Tibial artery (tissue), 4 donors: ENCODE results near the gene IL23R.
"Not testable (repeated sequence)": the region's sequence is repeated elsewhere in the genome, so short reads cannot be mapped to it uniquely, and the experiment has no call there.

Experiments used
- DNase-seq, 2 donors: peaks; one replicate each; pipeline ENCODE4 v3.0.0-alpha.2; 2019
- H3K27ac ChIP-seq, 2 donors: fragments of 200-600 bp; sonication (generic) in 1 of 2; 1 replicate in 1 of 2; 2 replicates in 1 of 2; pipeline ENCODE4 v1.5.1; 2018 to 2019; ENCODE audit warnings: mild to moderate bottlenecking in 1 of 2
- H3K27me3 ChIP-seq, 2 donors: fragments of 200-600 bp; sonication (generic) in 1 of 2; one replicate each; pipeline versions ENCODE4 v1.5.1 to v1.6.0; 2016 to 2019
- H3K36me3 ChIP-seq, 3 donors: fragments of 200-600 bp; sonication (generic) in 2 of 3; one replicate each; pipeline ENCODE4 v1.5.1; 2016 to 2019; ENCODE audit warnings: mild to moderate bottlenecking in 2 of 3
- H3K4me1 ChIP-seq, 4 donors: fragments of 200-600 bp; sonication (generic) in 2 of 4; 1 replicate in 3 of 4; 2 replicates in 1 of 4; pipeline ENCODE4 v1.5.1; 2016 to 2019
- H3K4me3 ChIP-seq, 2 donors: fragments of 200-600 bp; sonication (generic) in 1 of 2; 1 replicate in 1 of 2; 2 replicates in 1 of 2; pipeline ENCODE4 v1.5.1; 2018 to 2019; ENCODE audit warnings: mild to moderate bottlenecking in 2 of 2
- H3K9me3 ChIP-seq, 3 donors: fragments of 200-600 bp; sonication (generic) in 1 of 3; one replicate each; pipeline ENCODE4 v1.5.1; 2016 to 2019
- CTCF ChIP-seq, 2 experiments: fragments of 200-600 bp in 1 of 2; fragments of 450-650 bp in 1 of 2; IDR thresholded peaks; one replicate each; pipeline ENCODE4 v1.5.1; 2017 to 2019; ENCODE audit warnings: antibody characterized with exemption in 2 of 2, mild to moderate bottlenecking in 1 of 2, moderate library complexity in 1 of 2
- intact Hi-C: fragments of 100-400 bp; cut with DNase I; formaldehyde crosslinking; loops from one replicate; pipeline ENCODE4 v1.15.0; 2023; ENCODE audit warnings: low total_unique reads

Gene IL23R

GRCh38 chr1:67143966-67144365 is 22.3 kb upstream of the IL23R start:
- Histone ChIP-seq H3K9me3 (no peaks in the 10 kb centered on the region), H3K4me3 (no peak overlapping the region), H3K4me1 (peaks cover 0 to 5% (median 2%) of the 10 kb centered on the region in 4 donors), H3K36me3 (no peaks in the 10 kb centered on the region), H3K27ac (no peak overlapping the region), H3K27me3 (no peaks in the 10 kb centered on the region)
- no peak for DNase-seq
- no peak for TF ChIP-seq CTCF (IDR thresholded peaks at IDR 0.05)
- intact Hi-C loops: loop anchor here (10.0 kb wide), 1 partner anchor 379 kb away; no protein-coding TSS in a partner anchor

GRCh38 chr1:67144696-67145095 is 21.6 kb upstream of the IL23R start:
- no peak for DNase-seq
- no peak for TF ChIP-seq CTCF (IDR thresholded peaks at IDR 0.05)
- intact Hi-C loops: loop anchor here (10.0 kb wide), 1 partner anchor 380 kb away; no protein-coding TSS in a partner anchor
- H3K27me3 ChIP-seq: no peaks in the 10 kb centered on the region
- no peaks in the 10 kb centered on the region for H3K36me3 ChIP-seq
- no peak overlapping the region for H3K4me3 ChIP-seq
- no peak overlapping the region for H3K27ac ChIP-seq
- H3K9me3 ChIP-seq: no peaks in the 10 kb centered on the region
- H3K4me1 ChIP-seq: peaks cover 0 to 9% (median 4%) of the 10 kb centered on the region in 4 donors

GRCh38 chr1:67146101-67146500 is 20.2 kb upstream of the IL23R start:
- intact Hi-C loops: loop anchor here (10.0 kb wide), 1 partner anchor 381 kb away; no protein-coding TSS in a partner anchor

GRCh38 chr1:67146539-67146938 is 19.7 kb upstream of the IL23R start:
- no peak for DNase-seq
- intact Hi-C loops: loop anchor here (10.0 kb wide), 1 partner anchor 382 kb away; no protein-coding TSS in a partner anchor

More at GRCh38 chr1:67146101-67146500, 20.2 kb upstream of the IL23R start:
- Histone ChIP-seq H3K9me3 (no peaks in the 10 kb centered on the region), H3K27me3 (no peaks in the 10 kb centered on the region), H3K4me1 (peaks cover 0 to 9% (median 4%) of the 10 kb centered on the region in 4 donors), H3K36me3 (no peaks in the 10 kb centered on the region), H3K4me3 (no peak overlapping the region), H3K27ac (no peak overlapping the region)
- DNase-seq: no peak
- no peak for TF ChIP-seq CTCF (IDR thresholded peaks at IDR 0.05)

GRCh38 chr1:67147973-67148372 is 18.3 kb upstream of the IL23R start:
- H3K4me3 ChIP-seq, DNase-seq, H3K27me3 ChIP-seq, H3K36me3 ChIP-seq, H3K27ac ChIP-seq, H3K9me3 ChIP-seq, H3K4me1 ChIP-seq: not testable (repeated sequence)
- intact Hi-C loops: loop anchor here (2.0 to 10.0 kb wide), 2 partner anchors 153 to 383 kb away; no protein-coding TSS in a partner anchor

More at GRCh38 chr1:67146539-67146938, 19.7 kb upstream of the IL23R start:
- H3K4me1 ChIP-seq: peaks cover 0 to 9% (median 4%) of the 10 kb centered on the region in 4 donors
- no peak for TF ChIP-seq CTCF (IDR thresholded peaks at IDR 0.05)
- no peaks in the 10 kb centered on the region for H3K36me3 ChIP-seq
- H3K27me3 ChIP-seq: no peaks in the 10 kb centered on the region
- H3K4me3 ChIP-seq: no peak overlapping the region
- no peak overlapping the region for H3K27ac ChIP-seq
- H3K9me3 ChIP-seq: no peaks in the 10 kb centered on the region

GRCh38 chr1:67148516-67149178 is 17.6 kb upstream of the IL23R start:
- no peak overlapping the region for H3K27ac ChIP-seq
- H3K36me3 ChIP-seq: no peaks in the 10 kb centered on the region
- H3K9me3 ChIP-seq: no peaks in the 10 kb centered on the region
- TF ChIP-seq CTCF (IDR thresholded peaks at IDR 0.05): no peak
- H3K4me1 ChIP-seq: peaks cover 0 to 9% (median 4%) of the 10 kb centered on the region in 4 donors
- DNase-seq: no peak
- intact Hi-C loops: loop anchor here (2.0 to 10.0 kb wide), 2 partner anchors 154 to 384 kb away; no protein-coding TSS in a partner anchor
- H3K27me3 ChIP-seq: no peaks in the 10 kb centered on the region
- no peak overlapping the region for H3K4me3 ChIP-seq
